ENCODE results near the gene MYO7A. TPM values are rescaled to one million over a fixed set of nuclear protein-coding genes. Genes with fewer than 3 reads are reported as not detected.

The MYO7A gene
- total RNA-seq, 2 donors from 2014 or later, result 10.4 to 12.9 TPM

DNA sequence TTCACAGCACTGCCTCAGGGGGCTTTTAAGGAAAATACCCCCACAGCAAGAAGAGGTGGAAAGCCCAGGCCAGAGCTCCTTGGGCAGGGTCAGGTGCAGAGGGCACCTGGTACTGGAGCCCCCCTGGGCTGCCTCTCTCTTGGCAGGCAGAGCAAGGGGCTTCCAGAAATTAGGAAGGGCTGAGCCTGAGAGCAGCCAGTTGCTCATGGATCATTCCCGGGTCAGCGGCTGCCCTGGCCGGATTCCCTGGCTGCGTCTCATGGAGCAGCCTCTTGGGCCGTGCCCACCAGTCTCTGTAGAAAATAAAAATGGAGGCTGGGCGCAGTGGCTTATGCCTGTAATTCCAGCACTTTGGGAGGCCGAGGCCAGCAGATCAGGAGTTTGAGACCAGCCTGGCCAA lies 35.7 kb upstream of the MYO7A start:
- DNase-seq, result peak in 1 of 4 donors; percentile 11
- H3K4me1 ChIP-seq, result peaks cover 28% of the 10 kb centered on the region
- 33 to 77% methylated on average over 1 to 7 of the region's 7 CpGs for WGBS, 2 donors

DNA sequence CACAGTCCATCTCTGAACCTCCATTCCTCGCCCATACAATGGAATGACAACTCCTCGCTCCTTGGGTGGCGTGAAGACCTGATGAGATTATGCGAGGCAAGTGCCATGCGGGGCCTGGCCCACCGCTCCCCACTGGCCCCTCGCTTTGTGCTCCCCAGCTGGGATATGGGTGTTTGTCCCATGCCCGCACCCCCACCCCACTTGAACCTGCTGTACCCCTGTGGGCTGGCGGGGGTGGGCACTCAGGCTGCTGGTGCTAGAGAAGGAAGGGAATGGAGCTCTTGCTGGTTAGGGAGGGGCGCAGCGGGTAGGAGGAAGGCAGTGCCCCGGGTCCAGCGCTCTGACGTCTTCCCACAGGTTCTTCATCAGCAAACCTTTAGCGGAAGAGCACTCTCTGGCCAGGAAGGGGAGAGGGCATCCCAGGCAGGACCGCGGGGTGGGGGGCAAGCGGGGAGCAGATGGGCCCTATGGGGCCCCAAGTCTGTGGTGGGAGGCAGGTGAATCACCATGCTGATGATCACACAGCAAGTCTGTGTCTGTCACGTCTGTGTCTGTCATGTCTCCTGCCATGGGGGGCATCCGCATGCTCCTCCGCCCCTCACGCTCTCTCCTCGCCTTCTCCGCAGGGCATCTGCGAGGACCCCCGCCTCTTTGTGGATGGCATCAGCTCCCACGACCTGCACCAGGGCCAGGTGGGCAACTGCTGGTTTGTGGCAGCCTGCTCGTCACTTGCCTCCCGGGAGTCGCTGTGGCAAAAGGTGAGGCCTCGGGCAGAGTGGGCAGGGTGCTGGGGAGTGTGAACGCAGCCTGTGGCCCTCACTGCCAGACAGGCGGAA lies 34.8 kb upstream of the MYO7A start:
- Histone ChIP-seq H3K27me3 (no peaks in the 10 kb centered on the region), H3K9me3 (no peaks in the 10 kb centered on the region), H3K4me3 (no peak overlapping the region), H3K27ac (no peak overlapping the region), H3K4me1 (peaks cover 19% of the 10 kb centered on the region), H3K36me3 (replicated peaks in 1 of 2; ENCODE audit: insufficient read depth in 1 of 2, low read depth in 2 of 2) (no peaks in the 10 kb centered on the region)
- no peak for ATAC-seq
- no peak for TF ChIP-seq CTCF (IDR thresholded peaks at IDR 0.05)
- no peak for TF ChIP-seq POLR2A (IDR thresholded peaks at IDR 0.05)
- peak in 1 of 4 donors; percentile 9 for DNase-seq
- 82 to 83% methylated on average over 17 to 32 of the region's 33 CpGs for WGBS, 2 donors
- intact Hi-C loops (cut with DNase I), result loop anchor here (10.0 kb wide), 1 partner anchor 168 kb away; no protein-coding TSS in a partner anchor

More for the DNA sequence above, 35.7 kb upstream of the MYO7A start:
- Histone ChIP-seq H3K9me3 (no peaks in the 10 kb centered on the region), H3K4me3 (no peak overlapping the region), H3K27me3 (no peaks in the 10 kb centered on the region), H3K27ac (no peak overlapping the region), H3K36me3 (replicated peaks in 1 of 2; ENCODE audit: insufficient read depth in 1 of 2, low read depth in 2 of 2) (no peaks in the 10 kb centered on the region)
- intact Hi-C loops (cut with DNase I), result loop anchor here (10.0 kb wide), 1 partner anchor 168 kb away; no protein-coding TSS in a partner anchor
- TF ChIP-seq CTCF (IDR thresholded peaks at IDR 0.05), result no peak
- TF ChIP-seq POLR2A (IDR thresholded peaks at IDR 0.05), result no peak
- ATAC-seq, result no peak

GRCh38 chr11:77093987-77094840 lies 33.8 kb upstream of the MYO7A start:
- 93 to 97% methylated on average over 5 to 6 of the region's 6 CpGs for WGBS, 2 donors
- H3K4me1 ChIP-seq, result peaks cover 11% of the 10 kb centered on the region
- no peaks in the 10 kb centered on the region for H3K9me3 ChIP-seq
- TF ChIP-seq POLR2A (IDR thresholded peaks at IDR 0.05) (no peak), CTCF (IDR thresholded peaks at IDR 0.05) (no peak)
- DNase-seq, result peak in 1 of 4 donors; percentile 9
- no peak overlapping the region for H3K4me3 ChIP-seq
- no peak overlapping the region for H3K27ac ChIP-seq
- no peaks in the 10 kb centered on the region for H3K36me3 ChIP-seq (replicated peaks in 1 of 2; ENCODE audit: insufficient read depth in 1 of 2, low read depth in 2 of 2)
- intact Hi-C loops (cut with DNase I), result loop anchor here (10.0 kb wide), 1 partner anchor 169 kb away; no protein-coding TSS in a partner anchor
- ATAC-seq, result no peak
- H3K27me3 ChIP-seq, result no peaks in the 10 kb centered on the region

DNA sequence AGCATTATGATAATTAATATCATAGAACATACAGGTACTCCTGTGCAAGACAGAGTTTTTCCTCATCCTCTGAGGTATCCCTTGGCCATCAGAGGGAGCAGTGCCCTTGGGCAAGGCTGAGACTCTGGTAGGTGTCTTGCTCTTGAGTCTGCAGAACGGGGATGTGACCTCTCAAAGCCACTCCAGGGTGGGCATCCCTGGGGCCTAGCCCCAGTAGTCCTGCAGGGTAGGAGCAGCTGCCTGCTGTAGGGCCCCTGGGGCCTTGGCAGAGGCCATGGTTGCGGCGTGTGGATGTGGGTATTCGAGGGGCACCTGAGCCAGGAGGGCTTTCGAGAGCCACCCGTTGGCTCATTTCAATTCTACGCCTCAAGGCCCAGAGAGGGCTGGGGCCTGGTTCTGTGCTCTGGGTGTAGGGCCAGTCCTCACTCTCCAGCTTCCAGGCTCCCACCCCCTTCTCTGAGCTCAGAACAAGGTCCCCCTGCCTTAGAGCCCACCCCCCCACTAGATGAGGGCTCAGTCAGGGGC lies 33.1 kb upstream of the MYO7A start:
- no peak overlapping the region for H3K4me3 ChIP-seq
- intact Hi-C loops (cut with DNase I), result loop anchor here (10.0 kb wide), 1 partner anchor 170 kb away; no protein-coding TSS in a partner anchor
- DNase-seq (peak in 1 of 4 donors; percentile 8), ATAC-seq (no peak)
- no peaks in the 10 kb centered on the region for H3K27me3 ChIP-seq
- H3K36me3 ChIP-seq (replicated peaks in 1 of 2; ENCODE audit: insufficient read depth in 1 of 2, low read depth in 2 of 2), result no peaks in the 10 kb centered on the region
- H3K4me1 ChIP-seq, result peaks cover 11% of the 10 kb centered on the region
- no peak overlapping the region for H3K27ac ChIP-seq
- 57 to 94% methylated on average over 1 to 7 of the region's 7 CpGs for WGBS, 2 donors
- no peak for TF ChIP-seq POLR2A (IDR thresholded peaks at IDR 0.05)
- TF ChIP-seq CTCF (IDR thresholded peaks at IDR 0.05), result no peak
- H3K9me3 ChIP-seq, result no peaks in the 10 kb centered on the region

Measured in body of pancreas (tissue), 4 donors.